Ascending aorta (tissue), 2 donors: ENCODE data around the gene CHPF2. TPM values are rescaled to one million over a fixed set of nuclear protein-coding genes. Genes with fewer than 3 reads are reported as not detected.

Experiments
- DNase-seq, 2 donors: peaks; one replicate each; pipeline ENCODE4 v3.0.0-alpha.2; 2019; ENCODE audit warnings: low spot score in 2 of 2
- H3K27ac ChIP-seq, 2 donors: fragments of 200-600 bp; sonication (generic); one replicate each; pipeline ENCODE4 v1.5.1; 2016 to 2017; ENCODE audit warnings: mild to moderate bottlenecking in 1 of 2
- H3K27me3 ChIP-seq: fragments of 200-600 bp; sonication (generic); one replicate; pipeline ENCODE4 v1.5.1; 2017
- H3K36me3 ChIP-seq, 2 donors: fragments of 200-600 bp; sonication (generic); one replicate each; pipeline ENCODE4 v1.5.1; 2016
- H3K4me1 ChIP-seq, 2 donors: fragments of 200-600 bp; sonication (generic); one replicate each; pipeline ENCODE4 v1.5.1; 2016 to 2017; ENCODE audit warnings: mild to moderate bottlenecking in 1 of 2
- H3K4me3 ChIP-seq, 2 donors: fragments of 200-600 bp; sonication (generic); one replicate each; pipeline ENCODE4 v1.5.1; 2016 to 2017; ENCODE audit warnings: mild to moderate bottlenecking in 1 of 2
- H3K9me3 ChIP-seq, 2 donors: fragments of 200-600 bp; sonication (generic); one replicate each; pipeline ENCODE4 v1.5.1; 2016
- CTCF ChIP-seq, 3 experiments: fragments of 200-600 bp in 2 of 3; fragments of 450-650 bp in 1 of 3; sonication (generic) in 2 of 3; IDR thresholded peaks; one replicate each; pipeline ENCODE4 v1.5.1; 2016 to 2019; ENCODE audit warnings: antibody characterized with exemption in 3 of 3, mild to moderate bottlenecking in 1 of 3, moderate library complexity in 1 of 3
- intact Hi-C: fragments of 100-400 bp; cut with DNase I; formaldehyde crosslinking; loops from one replicate; pipeline ENCODE4 v1.15.1; 2023
- total RNA-seq: library from RNA; depleted of rRNA; stranded (reverse); fragments of >200 nt; gene quantifications from one replicate; pipeline ENCODE4 v1.1.0, GENCODE V29; 2016

Gene CHPF2
- total RNA-seq, 1 donor from 2014 or later = 40.3 TPM

- H3K9me3 ChIP-seq = no peaks in the 10 kb centered on the region
- no peaks in the 10 kb centered on the region for H3K27me3 ChIP-seq
- no peak overlapping the region for H3K27ac ChIP-seq
- H3K36me3 ChIP-seq = peaks cover 49 to 52% of the 10 kb centered on the region in 2 donors
- H3K4me1 ChIP-seq = peaks cover 22 to 26% of the 10 kb centered on the region in 2 donors
- DNase-seq = no peak
- TF ChIP-seq CTCF (IDR thresholded peaks at IDR 0.05) = no peak
- intact Hi-C loops = loop anchor here (10.0 kb wide), 3 partner anchors 263 to 633 kb away; partner anchors contain the start of gene PRKAG2
- H3K4me3 ChIP-seq = no peak overlapping the region
Observed at GRCh38 chr7:151241755-151242096, 9.4 kb downstream of the CHPF2 start.

- peaks cover 43 to 45% of the 10 kb centered on the region in 2 donors for H3K36me3 ChIP-seq
- no peak for TF ChIP-seq CTCF (IDR thresholded peaks at IDR 0.05)
- DNase-seq = no peak
Observed at GRCh38 chr7:151242159-151243044, 10.1 kb downstream of the CHPF2 start.

GRCh38 chr7:151243045-151243349, 10.7 kb downstream of the CHPF2 start:
- no peak for TF ChIP-seq CTCF (IDR thresholded peaks at IDR 0.05)
- Histone ChIP-seq H3K4me3 (no peak overlapping the region), H3K9me3 (no peaks in the 10 kb centered on the region), H3K27me3 (no peaks in the 10 kb centered on the region), H3K36me3 (peaks cover 37 to 39% of the 10 kb centered on the region in 2 donors), H3K4me1 (peaks cover 28 to 33% of the 10 kb centered on the region in 2 donors), H3K27ac (peak overlapping the region in 1 of 2 donors; percentile 37)
- no peak for DNase-seq
- intact Hi-C loops = loop anchor here (10.0 kb wide), 3 partner anchors 262 to 632 kb away; partner anchors contain the start of gene PRKAG2

More at GRCh38 chr7:151242159-151243044, 10.1 kb downstream of the CHPF2 start:
- Histone ChIP-seq H3K4me1 (peaks cover 28 to 33% of the 10 kb centered on the region in 2 donors), H3K27me3 (no peaks in the 10 kb centered on the region), H3K4me3 (no peak overlapping the region), H3K9me3 (no peaks in the 10 kb centered on the region), H3K27ac (peak overlapping the region in 1 of 2 donors; percentile 37)
- intact Hi-C loops = loop anchor here (10.0 kb wide), 3 partner anchors 262 to 632 kb away; partner anchors contain the start of gene PRKAG2

GRCh38 chr7:151243408-151244195, 11.3 kb downstream of the CHPF2 start:
- intact Hi-C loops = loop anchor here (1.0 to 10.0 kb wide), 4 partner anchors 60 to 631 kb away; partner anchors contain the start of gene PRKAG2
- peak overlapping the region; percentile 36 to 37 for H3K27ac ChIP-seq
- H3K9me3 ChIP-seq = no peaks in the 10 kb centered on the region
- no peak for TF ChIP-seq CTCF (IDR thresholded peaks at IDR 0.05)
- no peaks in the 10 kb centered on the region for H3K27me3 ChIP-seq
- DNase-seq = peak in 1 of 2 donors; percentile 60
- peaks cover 28 to 33% of the 10 kb centered on the region in 2 donors for H3K4me1 ChIP-seq
- H3K36me3 ChIP-seq = peaks cover 31 to 33% of the 10 kb centered on the region in 2 donors
- no peak overlapping the region for H3K4me3 ChIP-seq

- Histone ChIP-seq H3K27me3 (no peaks in the 10 kb centered on the region), H3K9me3 (no peaks in the 10 kb centered on the region), H3K27ac (peak overlapping the region in 1 of 2 donors; percentile 95), H3K4me3 (peak overlapping the region in 1 of 2 donors; percentile 74), H3K4me1 (peaks cover 28 to 33% of the 10 kb centered on the region in 2 donors), H3K36me3 (peaks cover 23 to 26% of the 10 kb centered on the region in 2 donors)
- TF ChIP-seq CTCF (IDR thresholded peaks at IDR 0.05) = peak; percentile 54 to 92 (median 91)
- DNase-seq = peak in 1 of 2 donors; percentile 72
- intact Hi-C loops = loop anchor here (1.0 to 10.0 kb wide), 4 partner anchors 59 to 630 kb away; partner anchors contain the start of gene PRKAG2
Observed at GRCh38 chr7:151244196-151244840, 12.0 kb downstream of the CHPF2 start.
